ENCODE results near the gene DROSHA. TPM values are rescaled to one million over a fixed set of nuclear protein-coding genes. Genes with fewer than 3 reads are reported as not detected.
A peak's percentile ranks its signal among the peaks of the same experiment; 100 is the strongest.
"Not testable (repeated sequence)": the region's sequence is repeated elsewhere in the genome, so short reads cannot be mapped to it uniquely, and the experiment has no call there.

The DROSHA gene
- total RNA-seq, 1 donor from 2014 or later, result 59.8 TPM

- Mint-ChIP-seq H3K4me1 (peaks cover 6% of the 10 kb centered on the region), H3K36me3 (ENCODE audit: low read depth) (no peaks in the 10 kb centered on the region), H3K9me3 (no peaks in the 10 kb centered on the region), H3K27me3 (peaks cover 29% of the 10 kb centered on the region), H3K27ac (no peak overlapping the region), H3K4me3 (no peak overlapping the region)
- CTCF ChIA-PET, result interaction anchor here (0.9 kb wide), 1 partner anchor 519 kb away, joined by 5 read pairs; no protein-coding TSS in a partner anchor
- TF ChIP-seq, protein P1, sequence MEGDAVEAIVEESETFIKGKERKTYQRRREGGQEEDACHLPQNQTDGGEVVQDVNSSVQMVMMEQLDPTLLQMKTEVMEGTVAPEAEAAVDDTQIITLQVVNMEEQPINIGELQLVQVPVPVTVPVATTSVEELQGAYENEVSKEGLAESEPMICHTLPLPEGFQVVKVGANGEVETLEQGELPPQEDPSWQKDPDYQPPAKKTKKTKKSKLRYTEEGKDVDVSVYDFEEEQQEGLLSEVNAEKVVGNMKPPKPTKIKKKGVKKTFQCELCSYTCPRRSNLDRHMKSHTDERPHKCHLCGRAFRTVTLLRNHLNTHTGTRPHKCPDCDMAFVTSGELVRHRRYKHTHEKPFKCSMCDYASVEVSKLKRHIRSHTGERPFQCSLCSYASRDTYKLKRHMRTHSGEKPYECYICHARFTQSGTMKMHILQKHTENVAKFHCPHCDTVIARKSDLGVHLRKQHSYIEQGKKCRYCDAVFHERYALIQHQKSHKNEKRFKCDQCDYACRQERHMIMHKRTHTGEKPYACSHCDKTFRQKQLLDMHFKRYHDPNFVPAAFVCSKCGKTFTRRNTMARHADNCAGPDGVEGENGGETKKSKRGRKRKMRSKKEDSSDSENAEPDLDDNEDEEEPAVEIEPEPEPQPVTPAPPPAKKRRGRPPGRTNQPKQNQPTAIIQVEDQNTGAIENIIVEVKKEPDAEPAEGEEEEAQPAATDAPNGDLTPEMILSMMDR (IDR thresholded peaks at IDR 0.05), result no peak
- intact Hi-C loops (cut with micrococcal nuclease), result no loop called here
- ATAC-seq (ENCODE audit: low read depth), result peak; percentile 69
- no peak for DNase-seq
- POLR2A ChIA-PET, result no interaction called here
These were observed 41.7 kb upstream of the DROSHA start for GRCh38 chr5:31573494-31574142.

GRCh38 chr5:31569068-31569467, 37.2 kb upstream of the DROSHA start:
- Mint-ChIP-seq H3K36me3 (ENCODE audit: low read depth) (no peaks in the 10 kb centered on the region), H3K27me3 (peaks cover 10% of the 10 kb centered on the region), H3K27ac (no peak overlapping the region), H3K4me1 (peaks cover 6% of the 10 kb centered on the region), H3K9me3 (peaks cover 12% of the 10 kb centered on the region), H3K4me3 (no peak overlapping the region)
- no peak for DNase-seq
- ATAC-seq (ENCODE audit: low read depth), result no peak
- intact Hi-C loops (cut with micrococcal nuclease), result no loop called here
- TF ChIP-seq, protein P1 (IDR thresholded peaks at IDR 0.05), result no peak
- CTCF ChIA-PET, result no interaction called here
- POLR2A ChIA-PET, result no interaction called here

- TF ChIP-seq, protein P1 (IDR thresholded peaks at IDR 0.05), result no peak
- peaks cover 13% of the 10 kb centered on the region for H3K9me3 Mint-ChIP-seq
- ChIA-PET POLR2A (no interaction called here), CTCF (no interaction called here)
- H3K4me3 Mint-ChIP-seq, result no peak overlapping the region
- H3K36me3 Mint-ChIP-seq (ENCODE audit: low read depth), result no peaks in the 10 kb centered on the region
- intact Hi-C loops (cut with micrococcal nuclease), result no loop called here
- no peak for ATAC-seq (ENCODE audit: low read depth)
- no peak overlapping the region for H3K27ac Mint-ChIP-seq
- H3K4me1 Mint-ChIP-seq, result peaks cover under 1% of the 10 kb centered on the region
- peaks cover 7% of the 10 kb centered on the region for H3K27me3 Mint-ChIP-seq
- DNase-seq, result no peak
These were observed 36.5 kb upstream of the DROSHA start for GRCh38 chr5:31568302-31568835.

GRCh38 chr5:31566362-31566761, 34.5 kb upstream of the DROSHA start:
- intact Hi-C loops (cut with micrococcal nuclease); DNase-seq; H3K27me3 Mint-ChIP-seq; CTCF ChIA-PET; H3K27ac Mint-ChIP-seq; H3K4me1 Mint-ChIP-seq; H3K4me3 Mint-ChIP-seq; H3K36me3 Mint-ChIP-seq (ENCODE audit: low read depth); ATAC-seq (ENCODE audit: low read depth); POLR2A ChIA-PET: not testable (repeated sequence)
- H3K9me3 Mint-ChIP-seq, result peaks cover 13% of the 10 kb centered on the region

- no peak for ATAC-seq (ENCODE audit: low read depth)
- H3K4me3 Mint-ChIP-seq, result no peak overlapping the region
- H3K36me3 Mint-ChIP-seq (ENCODE audit: low read depth), result peaks cover under 1% of the 10 kb centered on the region
- DNase-seq, result no peak
- H3K27me3 Mint-ChIP-seq, result no peaks in the 10 kb centered on the region
- peaks cover 13% of the 10 kb centered on the region for H3K9me3 Mint-ChIP-seq
- TF ChIP-seq, protein P1 (IDR thresholded peaks at IDR 0.05), result no peak
- no peaks in the 10 kb centered on the region for H3K4me1 Mint-ChIP-seq
- intact Hi-C loops (cut with micrococcal nuclease), result no loop called here
- CTCF ChIA-PET, result no interaction called here
- POLR2A ChIA-PET, result no interaction called here
- H3K27ac Mint-ChIP-seq, result no peak overlapping the region
These were observed 31.3 kb upstream of the DROSHA start for GRCh38 chr5:31563216-31563615.
